ENCODE results near the gene CDK10.

Gene CDK10

DNA sequence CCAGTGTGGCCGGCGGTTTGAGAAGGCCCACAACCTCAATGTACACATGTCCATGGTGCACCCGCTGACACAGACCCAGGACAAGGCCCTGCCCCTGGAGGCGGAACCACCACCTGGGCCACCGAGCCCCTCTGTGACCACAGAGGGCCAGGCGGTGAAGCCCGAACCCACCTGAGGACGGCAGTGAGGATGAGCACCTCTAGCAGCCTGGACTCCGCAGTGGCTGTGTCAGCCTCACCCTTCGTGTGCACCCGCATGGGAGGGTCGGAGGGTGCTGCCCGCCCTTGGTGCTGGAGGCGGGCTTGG, 51.5 kb downstream of the CDK10 start:
- no peak for DNase-seq

GRCh38 chr16:89738538-89739317, 52.2 kb downstream of the CDK10 start:
- DNase-seq: no peak

DNA sequence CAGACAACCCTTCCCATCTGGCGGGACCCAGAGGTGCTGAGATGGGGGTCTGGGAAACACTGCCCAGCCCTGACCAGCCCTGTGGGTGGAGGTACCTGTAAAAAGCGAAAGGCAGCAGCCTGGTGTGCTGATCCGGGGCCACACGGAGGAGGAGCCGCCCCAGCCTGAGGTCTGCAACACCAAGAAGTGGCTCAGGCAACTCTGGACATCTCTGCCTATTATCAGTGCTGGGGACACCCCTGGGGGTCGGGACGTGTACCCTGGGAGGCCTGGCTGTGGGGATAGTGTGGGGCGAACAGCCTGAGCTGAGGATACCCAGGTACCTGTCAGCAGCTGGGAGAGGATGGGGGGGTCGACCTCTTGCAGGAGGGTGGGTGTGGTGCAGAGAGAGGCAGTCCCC, 52.9 kb downstream of the CDK10 start:
- no peak for DNase-seq

DNA sequence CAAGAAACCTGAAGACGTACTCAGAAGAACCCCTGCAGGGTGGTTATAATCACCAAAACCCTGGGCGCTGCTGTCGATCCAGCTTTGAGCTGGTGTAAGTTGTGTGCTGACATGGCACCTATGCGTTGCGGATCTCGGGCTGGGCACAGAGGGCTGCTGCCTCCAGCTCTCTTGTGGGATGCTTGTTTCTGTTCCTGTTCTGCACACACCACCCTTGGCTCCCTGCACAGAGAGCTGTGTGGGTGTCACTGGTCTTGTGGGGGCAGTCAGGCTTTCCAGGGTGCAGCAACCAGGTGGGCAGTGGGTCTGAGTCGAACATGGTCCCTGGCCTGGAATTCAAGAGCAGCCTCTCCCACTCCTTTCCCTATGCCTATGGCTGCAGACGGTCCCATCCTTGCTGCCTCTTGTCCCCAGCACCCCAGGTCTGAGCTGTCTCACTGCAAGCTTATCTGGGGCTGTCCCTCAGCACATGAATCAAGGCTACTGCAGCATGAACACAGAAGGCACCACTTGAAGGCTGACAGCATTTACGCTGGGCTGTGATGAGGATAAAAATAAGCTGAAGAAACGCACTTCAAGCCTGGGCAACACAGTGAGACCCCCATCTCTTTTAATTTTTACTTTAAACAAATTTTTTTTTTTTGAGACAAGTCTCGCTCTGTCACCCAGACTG, 55.0 kb downstream of the CDK10 start:
- DNase-seq: no peak

GRCh38 chr16:89742948-89743347, 56.5 kb downstream of the CDK10 start:
- no peak for DNase-seq

GRCh38 chr16:89744813-89745212, 58.3 kb downstream of the CDK10 start:
- no peak for DNase-seq

Measured in DMS79 (cell line).